ENCODE data around the gene BID. TPM values are rescaled to one million over a fixed set of nuclear protein-coding genes. Genes with fewer than 3 reads are reported as not detected.

The BID gene
- total RNA-seq, 2 experiments from 2014 or later = 16.3 to 19.9 TPM

DNA sequence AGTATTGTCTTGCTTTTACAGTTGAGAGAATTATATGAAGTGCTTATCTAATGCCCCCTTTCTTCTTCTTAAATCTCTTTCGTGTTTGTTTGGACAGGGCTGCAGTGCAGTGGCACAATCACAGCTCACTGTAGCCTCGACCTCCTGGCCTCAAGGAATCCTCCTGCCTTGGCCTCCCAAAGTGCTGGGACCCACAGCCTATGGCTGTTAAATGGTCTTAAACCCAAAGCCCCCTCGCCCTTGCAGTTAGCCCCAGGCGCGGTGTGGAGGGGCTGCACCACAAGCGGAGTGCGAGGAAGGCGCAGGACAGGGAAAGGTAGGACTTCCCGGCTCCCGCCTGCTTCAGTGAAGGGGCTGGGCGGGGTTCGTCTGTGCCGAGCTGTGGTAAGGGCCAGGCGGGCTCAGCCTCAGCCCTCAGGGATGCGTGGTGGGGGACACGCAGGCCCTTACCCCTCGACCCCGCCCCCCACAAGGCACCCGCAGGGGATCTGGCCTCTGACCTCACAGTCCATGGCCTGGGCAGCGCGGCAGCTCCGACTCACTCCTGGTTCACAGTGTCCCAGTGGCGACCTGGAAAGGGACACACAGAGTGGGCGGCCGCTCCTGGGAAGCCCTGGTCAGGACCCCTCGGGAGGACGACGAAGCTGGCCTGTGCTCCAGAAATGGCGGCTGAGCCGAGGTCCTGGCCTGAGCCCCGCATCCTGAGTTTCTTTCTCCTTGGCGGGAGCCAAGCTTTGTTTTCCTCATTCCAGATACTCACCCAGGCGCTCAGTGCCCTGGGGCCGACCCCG, 24.5 kb downstream of the BID start:
- Mint-ChIP-seq H3K4me3 (no peak overlapping the region), H3K4me1 (ENCODE audit: low read depth) (peaks cover 4% of the 10 kb centered on the region), H3K9me3 (no peaks in the 10 kb centered on the region), H3K27me3 (no peaks in the 10 kb centered on the region), H3K27ac (no peak overlapping the region), H3K36me3 (ENCODE audit: low read depth) (no peaks in the 10 kb centered on the region)
- ChIA-PET POLR2A (interaction anchor here (1.3 kb wide), 1 partner anchor 23 kb away, joined by 4 read pairs; no protein-coding TSS in a partner anchor), CTCF (interaction anchor here (4.0 kb wide), 1 partner anchor 35 kb away, joined by 17 read pairs; no protein-coding TSS in a partner anchor)
- intact Hi-C loops (cut with micrococcal nuclease) = loop anchor here (5.0 kb wide), 1 partner anchor 33 kb away; no protein-coding TSS in a partner anchor
- ATAC-seq = no peak
- TF ChIP-seq, protein P1, sequence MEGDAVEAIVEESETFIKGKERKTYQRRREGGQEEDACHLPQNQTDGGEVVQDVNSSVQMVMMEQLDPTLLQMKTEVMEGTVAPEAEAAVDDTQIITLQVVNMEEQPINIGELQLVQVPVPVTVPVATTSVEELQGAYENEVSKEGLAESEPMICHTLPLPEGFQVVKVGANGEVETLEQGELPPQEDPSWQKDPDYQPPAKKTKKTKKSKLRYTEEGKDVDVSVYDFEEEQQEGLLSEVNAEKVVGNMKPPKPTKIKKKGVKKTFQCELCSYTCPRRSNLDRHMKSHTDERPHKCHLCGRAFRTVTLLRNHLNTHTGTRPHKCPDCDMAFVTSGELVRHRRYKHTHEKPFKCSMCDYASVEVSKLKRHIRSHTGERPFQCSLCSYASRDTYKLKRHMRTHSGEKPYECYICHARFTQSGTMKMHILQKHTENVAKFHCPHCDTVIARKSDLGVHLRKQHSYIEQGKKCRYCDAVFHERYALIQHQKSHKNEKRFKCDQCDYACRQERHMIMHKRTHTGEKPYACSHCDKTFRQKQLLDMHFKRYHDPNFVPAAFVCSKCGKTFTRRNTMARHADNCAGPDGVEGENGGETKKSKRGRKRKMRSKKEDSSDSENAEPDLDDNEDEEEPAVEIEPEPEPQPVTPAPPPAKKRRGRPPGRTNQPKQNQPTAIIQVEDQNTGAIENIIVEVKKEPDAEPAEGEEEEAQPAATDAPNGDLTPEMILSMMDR (IDR thresholded peaks at IDR 0.05) = no peak
- no peak for DNase-seq

DNA sequence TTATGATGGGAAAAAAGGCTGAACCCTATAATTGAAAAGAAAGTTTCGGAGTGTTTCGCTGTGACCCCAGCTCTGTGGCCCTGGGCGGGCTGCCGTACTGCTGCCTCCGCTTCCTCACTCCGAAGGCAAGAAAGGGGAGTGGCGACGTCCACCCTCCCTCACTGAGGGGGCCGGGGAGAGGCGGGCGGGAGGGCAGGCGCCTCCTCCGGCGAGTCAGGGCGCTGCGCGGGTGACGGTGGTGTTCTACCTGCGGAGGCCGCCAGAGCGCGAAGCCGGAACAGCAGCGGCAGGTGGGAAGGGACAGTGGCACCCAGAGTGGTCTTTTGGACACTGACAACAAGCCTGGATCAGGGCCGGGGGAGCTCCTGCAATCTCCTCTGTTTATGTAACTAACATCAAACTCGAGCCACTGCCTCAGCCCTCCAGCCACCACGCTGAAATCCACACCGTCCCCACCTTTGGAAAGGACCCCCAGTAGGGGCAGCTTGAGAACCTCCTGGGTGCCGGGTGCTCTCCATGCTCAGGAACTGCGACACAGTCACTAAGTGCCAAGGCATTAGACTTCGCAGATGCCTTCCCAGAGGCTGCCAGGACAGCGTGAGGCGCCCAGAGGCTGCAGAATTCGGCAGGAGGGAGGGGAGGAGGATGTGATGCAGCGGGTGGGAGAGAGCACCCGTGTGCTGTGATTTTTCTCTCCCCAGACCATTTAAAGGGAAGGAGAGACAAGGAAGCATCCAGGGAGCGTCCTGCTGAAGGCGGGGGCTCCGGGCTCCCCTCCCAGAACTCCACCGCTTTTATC, 25.5 kb downstream of the BID start:
- no peak overlapping the region for H3K27ac Mint-ChIP-seq
- no peaks in the 10 kb centered on the region for H3K4me1 Mint-ChIP-seq (ENCODE audit: low read depth)
- H3K4me3 Mint-ChIP-seq = no peak overlapping the region
- ATAC-seq = no peak
- TF ChIP-seq, protein P1 (IDR thresholded peaks at IDR 0.05) = no peak
- H3K9me3 Mint-ChIP-seq = no peaks in the 10 kb centered on the region
- H3K36me3 Mint-ChIP-seq (ENCODE audit: low read depth) = no peaks in the 10 kb centered on the region
- no peak for DNase-seq
- intact Hi-C loops (cut with micrococcal nuclease) = loop anchor here (5.0 kb wide), 1 partner anchor 34 kb away; no protein-coding TSS in a partner anchor
- CTCF ChIA-PET = interaction anchor here (4.0 kb wide), 1 partner anchor 36 kb away, joined by 17 read pairs; no protein-coding TSS in a partner anchor
- POLR2A ChIA-PET = no interaction called here
- H3K27me3 Mint-ChIP-seq = no peaks in the 10 kb centered on the region

DNA sequence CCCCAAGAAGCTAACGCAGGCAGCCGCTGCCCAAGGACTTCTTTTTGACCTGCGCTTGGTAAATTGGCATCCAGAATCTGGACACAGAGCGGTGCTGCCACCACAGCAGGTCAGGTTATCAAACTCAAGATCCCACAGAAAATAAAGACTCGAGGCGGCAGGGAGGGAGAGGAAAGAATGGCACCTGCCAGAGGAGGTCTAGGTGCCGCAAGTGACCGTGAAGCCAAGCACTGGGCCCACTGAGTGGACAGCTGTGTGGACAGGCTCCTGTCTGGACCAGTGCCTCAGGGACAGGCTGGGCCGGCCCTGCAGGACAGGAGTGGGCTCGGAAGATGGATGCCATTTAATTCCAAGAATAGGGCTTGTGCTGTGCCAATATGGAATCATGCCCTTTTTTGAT, 27.4 kb downstream of the BID start:
- Mint-ChIP-seq H3K9me3 (no peaks in the 10 kb centered on the region), H3K27ac (no peak overlapping the region), H3K36me3 (ENCODE audit: low read depth) (no peaks in the 10 kb centered on the region), H3K4me3 (no peak overlapping the region), H3K27me3 (no peaks in the 10 kb centered on the region), H3K4me1 (ENCODE audit: low read depth) (peaks cover 5% of the 10 kb centered on the region)
- TF ChIP-seq, protein P1 (IDR thresholded peaks at IDR 0.05) = no peak
- ChIA-PET POLR2A (no interaction called here), CTCF (interaction anchor here (9.7 kb wide), 1 partner anchor 40 kb away, joined by 137 read pairs; no protein-coding TSS in a partner anchor)
- intact Hi-C loops (cut with micrococcal nuclease) = loop anchor here (5.0 kb wide), 1 partner anchor 35 kb away; no protein-coding TSS in a partner anchor
- ATAC-seq (no peak), DNase-seq (no peak)

DNA sequence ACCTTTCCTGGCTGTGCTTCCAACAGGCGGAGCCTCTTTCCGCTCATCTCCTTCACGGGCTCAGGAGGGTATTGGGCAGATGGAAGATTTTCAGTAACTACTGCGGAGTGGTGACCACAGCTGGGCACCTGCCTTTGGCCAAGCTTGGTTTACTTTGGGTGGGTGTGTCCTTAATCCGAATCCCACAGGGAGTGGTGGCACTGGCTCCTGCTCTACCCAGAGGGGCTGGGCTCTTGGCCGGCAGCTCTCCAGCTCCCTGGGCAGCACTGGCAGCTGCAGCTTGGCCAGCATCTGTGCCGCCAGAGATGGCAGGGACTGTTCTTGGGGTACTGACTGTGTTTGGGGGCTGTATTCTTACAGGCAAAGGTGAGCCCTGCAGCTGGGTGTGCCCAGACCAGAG, 29.8 kb downstream of the BID start:
- intact Hi-C loops (cut with micrococcal nuclease) = no loop called here
- ATAC-seq = no peak
- Mint-ChIP-seq H3K36me3 (ENCODE audit: low read depth) (no peaks in the 10 kb centered on the region), H3K27ac (no peak overlapping the region), H3K4me1 (ENCODE audit: low read depth) (peaks cover 5% of the 10 kb centered on the region), H3K27me3 (no peaks in the 10 kb centered on the region), H3K4me3 (no peak overlapping the region), H3K9me3 (no peaks in the 10 kb centered on the region)
- CTCF ChIA-PET = interaction anchor here (0.7 to 9.7 kb wide), 6 partner anchors 9 to 331 kb away, joined by 3 to 137 read pairs (median 17); no protein-coding TSS in a partner anchor
- POLR2A ChIA-PET = no interaction called here
- no peak for DNase-seq
- TF ChIP-seq, protein P1 (IDR thresholded peaks at IDR 0.05) = no peak
